ENCODE results near the gene MAGEB17. TPM values are rescaled to one million over a fixed set of nuclear protein-coding genes. Genes with fewer than 3 reads are reported as not detected.

The MAGEB17 gene
- total and polyA plus RNA-seq, 9 of the 15 experiments (the other 6 are each of a cell fraction or from before 2014, with no cell fraction given): 0.07 to 0.45 (median 0.14) TPM; not detected in 1

GRCh38 chrX:16144420-16144819 lies 22.9 kb upstream of the MAGEB17 start:
- no peaks in the 10 kb centered on the region for H3K27me3 ChIP-seq (ENCODE audit: control insufficient read depth in 2 of 2, insufficient read depth in 2 of 2, low read length in 2 of 2)
- H3K4me3 ChIP-seq: no peak overlapping the region
- no peak for ATAC-seq
- FAIRE-seq: no peak
- no peak overlapping the region for H3K27ac ChIP-seq (ENCODE audit: extremely low read depth, low read depth, low read length)
- H3K79me2 ChIP-seq (ENCODE audit: control insufficient read depth, insufficient read depth, low read length): no peaks in the 10 kb centered on the region
- intact Hi-C loops (cut with micrococcal nuclease) (no loop called here), in situ Hi-C loops (cut with MboI) (no loop called here)
- H4K20me1 ChIP-seq (replicated peaks; ENCODE audit: control insufficient read depth, insufficient read depth, low read length): no peaks in the 10 kb centered on the region
- no peak for DNase-seq (ENCODE audit: extremely low read depth in 1 of 4, low spot score in 3 of 4)
- H3K9me1 ChIP-seq (ENCODE audit: control insufficient read depth, insufficient read depth, low read length): no peaks in the 10 kb centered on the region
- CTCF ChIA-PET (ENCODE audit: low intra/inter-chr PET ratio): no interaction called here
- H3K4me1 ChIP-seq (replicated peaks in 1 of 2; ENCODE audit: control insufficient read depth in 2 of 2, insufficient read depth in 2 of 2, low read length in 2 of 2): no peaks in the 10 kb centered on the region
- POLR2A ChIA-PET: interaction anchor here (0.6 kb wide), 1 partner anchor 273 kb away, joined by 3 read pairs; no protein-coding TSS in a partner anchor
- 3% methylated on average over 2 of the region's 2 CpGs for WGBS (ENCODE audit: insufficient coverage, low coverage, missing lambda C conversion rate)
- no TSS peak for BruUV-seq (replicated peaks)
- no peak overlapping the region for H3K4me2 ChIP-seq (ENCODE audit: insufficient read depth, low read length)
- no peaks in the 10 kb centered on the region for H3K36me3 ChIP-seq (ENCODE audit: control insufficient read depth, insufficient read depth, low read length)
- no peak overlapping the region for H2AFZ ChIP-seq (ENCODE audit: low read depth, low read length)
- no peak for TF ChIP-seq MBD1 (CRISPR knock-in tag; IDR thresholded peaks at IDR 0.05)
- no peak for TF ChIP-seq RCOR1 (IDR thresholded peaks at IDR 0.05; ENCODE audit: borderline replicate concordance in 1 of 2, low read depth in 2 of 2, low read length in 2 of 2)
- TF ChIP-seq HNRNPL (IDR thresholded peaks at IDR 0.05; ENCODE audit: low read depth, low read length): no peak
- TF ChIP-seq U2AF2 (optimal IDR thresholded peaks at IDR 0.05; ENCODE audit: low read depth, low read length): no peak
- no peak for TF ChIP-seq ZNF316 (IDR thresholded peaks at IDR 0.05)
- no peak for TF ChIP-seq CEBPG (CRISPR knock-in tag; IDR thresholded peaks at IDR 0.05)
- no peak for TF ChIP-seq CEBPG (tag; conservative IDR thresholded peaks at IDR 0.05 in 1 of 2, IDR thresholded peaks at IDR 0.05 in 1 of 2)
- TF ChIP-seq MTA2 (IDR thresholded peaks at IDR 0.05; ENCODE audit: low read depth): no peak
- no peak for TF ChIP-seq PRPF4 (IDR thresholded peaks at IDR 0.05; ENCODE audit: insufficient read depth, low read depth, low read length, poor library complexity, severe bottlenecking)
- no peak for TF ChIP-seq ZC3H8 (IDR thresholded peaks at IDR 0.05)
- TF ChIP-seq, protein P1, sequence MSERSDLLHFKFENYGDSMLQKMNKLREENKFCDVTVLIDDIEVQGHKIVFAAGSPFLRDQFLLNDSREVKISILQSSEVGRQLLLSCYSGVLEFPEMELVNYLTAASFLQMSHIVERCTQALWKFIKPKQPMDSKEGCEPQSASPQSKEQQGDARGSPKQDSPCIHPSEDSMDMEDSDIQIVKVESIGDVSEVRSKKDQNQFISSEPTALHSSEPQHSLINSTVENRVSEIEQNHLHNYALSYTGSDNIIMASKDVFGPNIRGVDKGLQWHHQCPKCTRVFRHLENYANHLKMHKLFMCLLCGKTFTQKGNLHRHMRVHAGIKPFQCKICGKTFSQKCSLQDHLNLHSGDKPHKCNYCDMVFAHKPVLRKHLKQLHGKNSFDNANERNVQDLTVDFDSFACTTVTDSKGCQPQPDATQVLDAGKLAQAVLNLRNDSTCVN (CRISPR knock-in tag; IDR thresholded peaks at IDR 0.05): no peak
- TF ChIP-seq, protein P2, sequence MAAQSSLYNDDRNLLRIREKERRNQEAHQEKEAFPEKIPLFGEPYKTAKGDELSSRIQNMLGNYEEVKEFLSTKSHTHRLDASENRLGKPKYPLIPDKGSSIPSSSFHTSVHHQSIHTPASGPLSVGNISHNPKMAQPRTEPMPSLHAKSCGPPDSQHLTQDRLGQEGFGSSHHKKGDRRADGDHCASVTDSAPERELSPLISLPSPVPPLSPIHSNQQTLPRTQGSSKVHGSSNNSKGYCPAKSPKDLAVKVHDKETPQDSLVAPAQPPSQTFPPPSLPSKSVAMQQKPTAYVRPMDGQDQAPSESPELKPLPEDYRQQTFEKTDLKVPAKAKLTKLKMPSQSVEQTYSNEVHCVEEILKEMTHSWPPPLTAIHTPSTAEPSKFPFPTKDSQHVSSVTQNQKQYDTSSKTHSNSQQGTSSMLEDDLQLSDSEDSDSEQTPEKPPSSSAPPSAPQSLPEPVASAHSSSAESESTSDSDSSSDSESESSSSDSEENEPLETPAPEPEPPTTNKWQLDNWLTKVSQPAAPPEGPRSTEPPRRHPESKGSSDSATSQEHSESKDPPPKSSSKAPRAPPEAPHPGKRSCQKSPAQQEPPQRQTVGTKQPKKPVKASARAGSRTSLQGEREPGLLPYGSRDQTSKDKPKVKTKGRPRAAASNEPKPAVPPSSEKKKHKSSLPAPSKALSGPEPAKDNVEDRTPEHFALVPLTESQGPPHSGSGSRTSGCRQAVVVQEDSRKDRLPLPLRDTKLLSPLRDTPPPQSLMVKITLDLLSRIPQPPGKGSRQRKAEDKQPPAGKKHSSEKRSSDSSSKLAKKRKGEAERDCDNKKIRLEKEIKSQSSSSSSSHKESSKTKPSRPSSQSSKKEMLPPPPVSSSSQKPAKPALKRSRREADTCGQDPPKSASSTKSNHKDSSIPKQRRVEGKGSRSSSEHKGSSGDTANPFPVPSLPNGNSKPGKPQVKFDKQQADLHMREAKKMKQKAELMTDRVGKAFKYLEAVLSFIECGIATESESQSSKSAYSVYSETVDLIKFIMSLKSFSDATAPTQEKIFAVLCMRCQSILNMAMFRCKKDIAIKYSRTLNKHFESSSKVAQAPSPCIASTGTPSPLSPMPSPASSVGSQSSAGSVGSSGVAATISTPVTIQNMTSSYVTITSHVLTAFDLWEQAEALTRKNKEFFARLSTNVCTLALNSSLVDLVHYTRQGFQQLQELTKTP (IDR thresholded peaks at IDR 0.05; ENCODE audit: low read depth in 1 of 2, partially characterized antibody in 2 of 2): no peak
- TF ChIP-seq ZNF436 (CRISPR knock-in tag; IDR thresholded peaks at IDR 0.05): no peak
- no peak for TF ChIP-seq BACH1 (tag; IDR thresholded peaks at IDR 0.05)
- no peaks in the 10 kb centered on the region for H3K9me3 ChIP-seq (replicated peaks; ENCODE audit: control insufficient read depth, insufficient read depth, low read depth, low read length)
- H3K9ac ChIP-seq (ENCODE audit: insufficient read depth in 1 of 2, low read depth in 2 of 2, low read length in 2 of 2): no peak overlapping the region

Measured in K562 (cell line).